Immature natural killer cell (primary cell): ENCODE data around the gene EDC4. TPM values are rescaled to one million over a fixed set of nuclear protein-coding genes. Genes with fewer than 3 reads are reported as not detected.
A peak's percentile ranks its signal among the peaks of the same experiment; 100 is the strongest.

Experiments
- DNase-seq, 3 donors: peaks; one replicate each; pipeline ENCODE4 v3.0.0; 2022; ENCODE audit warnings: mixed read lengths in 1 of 3
- H3K27ac Mint-ChIP-seq, 6 donors: one replicate each; pipeline ENCODE4 v1.8.0; 2020; ENCODE audit warnings: mixed read lengths in 6 of 6, mild to moderate bottlenecking in 5 of 6, inconsistent platforms in 4 of 6, moderate library complexity in 3 of 6
- H3K27me3 Mint-ChIP-seq, 3 donors: one replicate each; pipeline ENCODE4 v1.8.0; 2020 to 2021; ENCODE audit warnings: low read depth in 3 of 3, mild to moderate bottlenecking in 3 of 3, mixed read lengths in 3 of 3, moderate library complexity in 3 of 3, inconsistent platforms in 1 of 3
- H3K36me3 Mint-ChIP-seq, 3 donors: one replicate each; pipeline ENCODE4 v1.8.0; 2020; ENCODE audit warnings: mixed read lengths in 3 of 3, inconsistent platforms in 2 of 3, mild to moderate bottlenecking in 2 of 3
- H3K4me1 Mint-ChIP-seq, 2 donors: one replicate each; pipeline ENCODE4 v1.8.0; 2020; ENCODE audit warnings: inconsistent platforms in 2 of 2, mild to moderate bottlenecking in 2 of 2, mixed read lengths in 2 of 2, moderate library complexity in 1 of 2
- H3K4me3 Mint-ChIP-seq, 5 donors: one replicate each; pipeline ENCODE4 v1.8.0; 2020; ENCODE audit warnings: mild to moderate bottlenecking in 5 of 5, mixed read lengths in 5 of 5, inconsistent platforms in 3 of 5, moderate library complexity in 3 of 5
- H3K9me3 Mint-ChIP-seq, 6 donors: one replicate each; pipeline ENCODE4 v1.8.0; 2020; ENCODE audit warnings: mild to moderate bottlenecking in 6 of 6, mixed read lengths in 6 of 6, inconsistent platforms in 4 of 6, moderate library complexity in 3 of 6
- polyA plus RNA-seq, 3 donors: library from polyadenylated mRNA; unstranded; fragments of 300-500 nt; fragmentation: Illumina TruSeq; gene quantifications; one replicate each; pipeline ENCODE4 v1.2.3, GENCODE V29; 2021

The EDC4 gene
- polyA plus RNA-seq, 3 donors from 2014 or later = 14.2 to 26.0 (median 23.8) TPM

GRCh38 chr16:67843343-67843765 is 29.5 kb upstream of the EDC4 start:
- peaks cover 2 to 16% (median 3%) of the 10 kb centered on the region in 3 donors for H3K27me3 Mint-ChIP-seq
- no peak for DNase-seq
- H3K27ac Mint-ChIP-seq = peak overlapping the region; percentile 89 to 96 (median 94)
- peaks cover 49 to 53% of the 10 kb centered on the region in 2 donors for H3K4me1 Mint-ChIP-seq
- H3K36me3 Mint-ChIP-seq = peaks cover 0 to 3% (median 0%) of the 10 kb centered on the region in 3 donors
- peak overlapping the region; percentile 88 to 96 (median 93) for H3K4me3 Mint-ChIP-seq
- no peaks in the 10 kb centered on the region for H3K9me3 Mint-ChIP-seq

GRCh38 chr16:67844497-67844896 is 28.4 kb upstream of the EDC4 start:
- H3K4me1 Mint-ChIP-seq = peaks cover 53 to 58% of the 10 kb centered on the region in 2 donors
- H3K9me3 Mint-ChIP-seq = no peaks in the 10 kb centered on the region
- no peak for DNase-seq
- H3K27ac Mint-ChIP-seq = peak overlapping the region in 5 of 6 donors; percentile 59 to 94 (median 71)
- peaks cover 0 to 3% (median 0%) of the 10 kb centered on the region in 3 donors for H3K36me3 Mint-ChIP-seq
- peaks cover 2 to 16% (median 3%) of the 10 kb centered on the region in 3 donors for H3K27me3 Mint-ChIP-seq
- H3K4me3 Mint-ChIP-seq = peak overlapping the region; percentile 7 to 96 (median 24)

GRCh38 chr16:67845291-67846062 is 27.4 kb upstream of the EDC4 start:
- Mint-ChIP-seq H3K4me1 (peaks cover 55 to 58% of the 10 kb centered on the region in 2 donors), H3K27me3 (peaks cover 2 to 16% (median 3%) of the 10 kb centered on the region in 3 donors), H3K27ac (peak overlapping the region; percentile 83 to 93 (median 92)), H3K9me3 (no peaks in the 10 kb centered on the region), H3K36me3 (peaks cover 0 to 3% (median 0%) of the 10 kb centered on the region in 3 donors), H3K4me3 (peak overlapping the region; percentile 85 to 88 (median 85))
- no peak for DNase-seq

GRCh38 chr16:67846063-67846319 is 26.9 kb upstream of the EDC4 start:
- H3K36me3 Mint-ChIP-seq = peaks cover 0 to 3% (median 0%) of the 10 kb centered on the region in 3 donors
- H3K9me3 Mint-ChIP-seq = no peaks in the 10 kb centered on the region
- H3K4me1 Mint-ChIP-seq = peaks cover 55 to 58% of the 10 kb centered on the region in 2 donors
- DNase-seq = no peak
- H3K4me3 Mint-ChIP-seq = peak overlapping the region; percentile 85 to 88 (median 85)
- H3K27me3 Mint-ChIP-seq = peaks cover 2 to 16% (median 3%) of the 10 kb centered on the region in 3 donors
- peak overlapping the region; percentile 83 to 93 (median 92) for H3K27ac Mint-ChIP-seq

- DNase-seq = peak; percentile 95 to 96 (median 95)
- Mint-ChIP-seq H3K4me1 (peaks cover 52 to 55% of the 10 kb centered on the region in 2 donors), H3K27me3 (peaks cover 2 to 16% (median 2%) of the 10 kb centered on the region in 3 donors), H3K36me3 (peaks cover 0 to 3% (median 0%) of the 10 kb centered on the region in 3 donors), H3K9me3 (no peaks in the 10 kb centered on the region), H3K27ac (peak within 1 kb of the TSS; percentile 83 to 93 (median 92)), H3K4me3 (peak within 1 kb of the TSS; percentile 85 to 88 (median 85))
These were observed 26.4 kb upstream of the EDC4 start, which contains the start of gene NUTF2 for GRCh38 chr16:67846320-67847063. Gene NUTF2 (plus strand): TSS chr16:67846933. CDS start chr16:67865131, 18,198 bp downstream.

- no peak for DNase-seq
- H3K27me3 Mint-ChIP-seq = peaks cover 1 to 14% (median 2%) of the 10 kb centered on the region in 3 donors
- peaks cover 49 to 50% of the 10 kb centered on the region in 2 donors for H3K4me1 Mint-ChIP-seq
- peak within 1 kb of the TSS; percentile 55 to 92 (median 83) for H3K27ac Mint-ChIP-seq
- peak within 1 kb of the TSS; percentile 85 to 88 (median 85) for H3K4me3 Mint-ChIP-seq
- H3K9me3 Mint-ChIP-seq = no peaks in the 10 kb centered on the region
- H3K36me3 Mint-ChIP-seq = peaks cover 0 to 3% (median 0%) of the 10 kb centered on the region in 3 donors
These were observed 25.6 kb upstream of the EDC4 start, which contains the start of gene CENPT for GRCh38 chr16:67847064-67847861. Gene CENPT (minus strand): TSS chr16:67847693. CDS start chr16:67833859, 13,834 bp downstream.

- no peak for DNase-seq
- peak overlapping the region in 1 of 6 donors; percentile 62 for H3K27ac Mint-ChIP-seq
- peaks cover 44% of the 10 kb centered on the region in 2 donors for H3K4me1 Mint-ChIP-seq
- H3K36me3 Mint-ChIP-seq = peaks cover 0 to 3% (median 0%) of the 10 kb centered on the region in 3 donors
- H3K9me3 Mint-ChIP-seq = no peaks in the 10 kb centered on the region
- H3K27me3 Mint-ChIP-seq = peaks cover 1 to 12% (median 2%) of the 10 kb centered on the region in 3 donors
- H3K4me3 Mint-ChIP-seq = peak overlapping the region; percentile 75 to 85 (median 83)
These were observed 24.7 kb upstream of the EDC4 start for GRCh38 chr16:67848118-67848517.

- Mint-ChIP-seq H3K9me3 (no peaks in the 10 kb centered on the region), H3K4me1 (peaks cover 24 to 34% of the 10 kb centered on the region in 2 donors), H3K36me3 (peaks cover 0 to 3% (median 0%) of the 10 kb centered on the region in 3 donors)
These were observed 19.2 kb upstream of the EDC4 start for GRCh38 chr16:67853670-67854069.

GRCh38 chr16:67855789-67856188 is 17.1 kb upstream of the EDC4 start:
- H3K36me3 Mint-ChIP-seq = peaks cover 0 to 3% (median 0%) of the 10 kb centered on the region in 3 donors
- no peak overlapping the region for H3K27ac Mint-ChIP-seq
- no peaks in the 10 kb centered on the region for H3K9me3 Mint-ChIP-seq
- no peak for DNase-seq
- no peak overlapping the region for H3K4me3 Mint-ChIP-seq
- peaks cover 0 to 1% (median 0%) of the 10 kb centered on the region in 3 donors for H3K27me3 Mint-ChIP-seq
- H3K4me1 Mint-ChIP-seq = peaks cover 25 to 35% of the 10 kb centered on the region in 2 donors

More at GRCh38 chr16:67853670-67854069, 19.2 kb upstream of the EDC4 start:
- no peak overlapping the region for H3K27ac Mint-ChIP-seq
- H3K4me3 Mint-ChIP-seq = no peak overlapping the region
- peaks cover 0 to 1% (median 0%) of the 10 kb centered on the region in 3 donors for H3K27me3 Mint-ChIP-seq
- no peak for DNase-seq

GRCh38 chr16:67856927-67857546 is 15.8 kb upstream of the EDC4 start:
- peaks cover 0 to 3% (median 0%) of the 10 kb centered on the region in 3 donors for H3K36me3 Mint-ChIP-seq
- peaks cover 0 to 2% (median 1%) of the 10 kb centered on the region in 3 donors for H3K27me3 Mint-ChIP-seq
- peak overlapping the region in 4 of 6 donors; percentile 41 to 84 (median 58) for H3K27ac Mint-ChIP-seq
- H3K4me3 Mint-ChIP-seq = no peak overlapping the region
- no peaks in the 10 kb centered on the region for H3K9me3 Mint-ChIP-seq
- no peak for DNase-seq
- peaks cover 32 to 35% of the 10 kb centered on the region in 2 donors for H3K4me1 Mint-ChIP-seq

GRCh38 chr16:67857547-67858233 is 15.2 kb upstream of the EDC4 start:
- H3K27ac Mint-ChIP-seq = peak overlapping the region; percentile 56 to 84 (median 72)
- H3K9me3 Mint-ChIP-seq = no peaks in the 10 kb centered on the region
- peak in 1 of 3 donors; percentile 30 for DNase-seq
- H3K36me3 Mint-ChIP-seq = peaks cover 0 to 3% (median 0%) of the 10 kb centered on the region in 3 donors
- peaks cover 32 to 35% of the 10 kb centered on the region in 2 donors for H3K4me1 Mint-ChIP-seq
- H3K27me3 Mint-ChIP-seq = peaks cover 0 to 2% (median 1%) of the 10 kb centered on the region in 3 donors
- H3K4me3 Mint-ChIP-seq = no peak overlapping the region

- Mint-ChIP-seq H3K27me3 (peaks cover 0 to 2% (median 1%) of the 10 kb centered on the region in 3 donors), H3K4me3 (no peak overlapping the region), H3K36me3 (peaks cover 0 to 3% (median 0%) of the 10 kb centered on the region in 3 donors), H3K4me1 (peaks cover 32 to 35% of the 10 kb centered on the region in 2 donors), H3K27ac (peak overlapping the region; percentile 51 to 88 (median 73)), H3K9me3 (no peaks in the 10 kb centered on the region)
- no peak for DNase-seq
These were observed 14.4 kb upstream of the EDC4 start for GRCh38 chr16:67858500-67858899.
